Panc1 (cell line): Measurements from ENCODE around the gene TRDN. TPM values are rescaled to one million over a fixed set of nuclear protein-coding genes. Genes with fewer than 3 reads are reported as not detected.

Source experiments
- ATAC-seq: fragments of 200-7000 bp; cut with Tn5 transposase; 2 replicates; pipeline ENCODE4 v1.9.1; 2020; ENCODE audit warnings: mild to moderate bottlenecking, moderate library complexity
- BruUV-seq: library from RNA; stranded (reverse); fragments of 400-500 nt; replicated peaks from 2 replicates; lab custom pipeline; 2021; lab: Mats Ljungman, UMichigan
- CTCF ChIA-PET: fragments of 300-600 bp; sonication (Branson Sonifier 250); formaldehyde crosslinking; loops from one replicate; lab custom pipeline; 2022; ENCODE audit warnings: antibody characterized with exemption; lab: Charles Lee
- POLR2A ChIA-PET: fragments of 300-600 bp; sonication (Branson Sonifier 250); formaldehyde crosslinking; loops from one replicate; lab custom pipeline; 2022; ENCODE audit warnings: antibody characterized with exemption; lab: Charles Lee
- DNase-seq: peaks from one replicate; pipeline ENCODE4 v3.0.0-alpha.2; 2010; ENCODE audit warnings: low read depth, low spot score
- H3K27ac ChIP-seq: 2 replicates; pipeline ENCODE4 v1.5.1; 2011; ENCODE audit warnings: mild to moderate bottlenecking, low read length, inconsistent platforms
- H3K27me3 ChIP-seq: fragments of 200-500 bp; sonication (Bioruptor generic); 2 replicates; pipeline ENCODE4 v1.6.0; 2014; ENCODE audit warnings: low read length, inconsistent platforms; ENCODE audit not compliant: control insufficient read depth, insufficient read depth
- H3K36me3 ChIP-seq: fragments of 200-500 bp; sonication (Bioruptor generic); 2 replicates; pipeline ENCODE4 v1.5.1; 2014; ENCODE audit warnings: inconsistent platforms, mild to moderate bottlenecking, low read length, moderate library complexity; ENCODE audit not compliant: control insufficient read depth, insufficient read depth
- H3K4me1 ChIP-seq: 2 replicates; pipeline ENCODE4 v1.5.1; 2011; ENCODE audit warnings: inconsistent platforms, mild to moderate bottlenecking, low read length, moderate library complexity; ENCODE audit not compliant: control insufficient read depth, insufficient read depth
- H3K4me3 ChIP-seq, 2 experiments: 2 replicates each; pipeline ENCODE4 v1.5.1; 2011 to 2012; ENCODE audit warnings: low read depth in 2 of 2, low read length in 2 of 2, mild to moderate bottlenecking in 2 of 2, inconsistent platforms in 1 of 2, moderate library complexity in 1 of 2
- H3K9me3 ChIP-seq: fragments of 200-500 bp; sonication (Bioruptor generic); 2 replicates; pipeline ENCODE4 v1.5.1; 2014; ENCODE audit warnings: low read depth, mild to moderate bottlenecking, inconsistent platforms, low read length, moderate library complexity; ENCODE audit not compliant: control insufficient read depth, insufficient read depth
- POLR2AphosphoS5 ChIP-seq: IDR thresholded peaks from 2 replicates; pipeline ENCODE4 v1.6.1; 2012; ENCODE audit warnings: mild to moderate bottlenecking, low read depth, low read length, moderate library complexity
- SIN3A ChIP-seq: IDR thresholded peaks from 2 replicates; pipeline ENCODE4 v1.6.1; 2012; ENCODE audit warnings: low read depth, mild to moderate bottlenecking, low read length, moderate library complexity, borderline replicate concordance; ENCODE audit not compliant: insufficient read depth
- TCF7L2 ChIP-seq: IDR thresholded peaks from 2 replicates; pipeline ENCODE4 v1.6.1; 2011; ENCODE audit warnings: mild to moderate bottlenecking, low read depth, low read length, inconsistent platforms
- in situ Hi-C: cut with HindIII; loops from 2 replicates; pipeline ENCODE4 v1.10.0; 2016; ENCODE audit warnings: low sequenced_read_pairs, low pct_unique_long_range_greater_than_20kb
- intact Hi-C: fragments of 100-400 bp; cut with micrococcal nuclease; formaldehyde crosslinking; loops from one replicate; pipeline ENCODE4 v1.10.0; 2022; ENCODE audit not compliant: unreplicated experiment
- total RNA-seq: library from RNA; stranded (reverse); gene quantifications from one replicate; pipeline ENCODE4 v1.2.1, GENCODE V29; 2021; ENCODE audit not compliant: unreplicated experiment
- TF ChIP-seq, protein P1 (sequence below), 2 experiments: IDR thresholded peaks; 2 replicates each; pipeline ENCODE4 v1.6.1; 2011 to 2012; ENCODE audit warnings: low read depth in 2 of 2, control low read depth in 1 of 2, low read length in 1 of 2, mild to moderate bottlenecking in 1 of 2, moderate library complexity in 1 of 2; ENCODE audit not compliant: insufficient read depth in 1 of 2
- TF ChIP-seq, protein P2 (sequence below): fragments of 450-650 bp; IDR thresholded peaks from 2 replicates; pipeline ENCODE4 v1.5.1; 2017; ENCODE audit warnings: mild to moderate bottlenecking

The TRDN gene
- total RNA-seq, 1 experiment from 2014 or later, result not detected

DNA sequence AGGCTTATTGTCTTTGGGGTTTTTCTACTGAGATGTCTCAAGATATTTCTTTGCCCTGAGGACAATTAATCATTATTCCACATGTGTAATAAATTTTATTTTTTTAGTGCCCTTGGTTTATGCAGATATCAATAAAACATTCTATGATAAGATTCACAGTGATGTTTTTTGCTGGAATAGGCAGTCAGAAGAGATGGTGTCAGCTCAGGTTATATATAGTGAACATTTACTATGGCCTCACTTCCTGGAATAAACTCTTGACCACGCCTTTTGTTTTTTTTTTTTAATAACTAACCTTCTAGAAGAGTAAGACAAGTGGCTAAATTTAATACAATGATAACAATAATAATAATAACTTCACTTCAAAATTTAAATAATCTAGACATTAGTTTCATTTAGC is 209.7 kb downstream of the TRDN start:
- CTCF ChIA-PET, result interaction anchor here (0.7 kb wide), 1 partner anchor 1841 kb away, joined by 4 read pairs; no protein-coding TSS in a partner anchor
- intact Hi-C loops (no loop called here), in situ Hi-C loops (no loop called here)
- BruUV-seq, result no TSS peak
- H3K4me3 ChIP-seq, result no peak overlapping the region
- TF ChIP-seq POLR2AphosphoS5 (no peak), TCF7L2 (no peak), SIN3A (no peak)
- TF ChIP-seq, protein P1, sequence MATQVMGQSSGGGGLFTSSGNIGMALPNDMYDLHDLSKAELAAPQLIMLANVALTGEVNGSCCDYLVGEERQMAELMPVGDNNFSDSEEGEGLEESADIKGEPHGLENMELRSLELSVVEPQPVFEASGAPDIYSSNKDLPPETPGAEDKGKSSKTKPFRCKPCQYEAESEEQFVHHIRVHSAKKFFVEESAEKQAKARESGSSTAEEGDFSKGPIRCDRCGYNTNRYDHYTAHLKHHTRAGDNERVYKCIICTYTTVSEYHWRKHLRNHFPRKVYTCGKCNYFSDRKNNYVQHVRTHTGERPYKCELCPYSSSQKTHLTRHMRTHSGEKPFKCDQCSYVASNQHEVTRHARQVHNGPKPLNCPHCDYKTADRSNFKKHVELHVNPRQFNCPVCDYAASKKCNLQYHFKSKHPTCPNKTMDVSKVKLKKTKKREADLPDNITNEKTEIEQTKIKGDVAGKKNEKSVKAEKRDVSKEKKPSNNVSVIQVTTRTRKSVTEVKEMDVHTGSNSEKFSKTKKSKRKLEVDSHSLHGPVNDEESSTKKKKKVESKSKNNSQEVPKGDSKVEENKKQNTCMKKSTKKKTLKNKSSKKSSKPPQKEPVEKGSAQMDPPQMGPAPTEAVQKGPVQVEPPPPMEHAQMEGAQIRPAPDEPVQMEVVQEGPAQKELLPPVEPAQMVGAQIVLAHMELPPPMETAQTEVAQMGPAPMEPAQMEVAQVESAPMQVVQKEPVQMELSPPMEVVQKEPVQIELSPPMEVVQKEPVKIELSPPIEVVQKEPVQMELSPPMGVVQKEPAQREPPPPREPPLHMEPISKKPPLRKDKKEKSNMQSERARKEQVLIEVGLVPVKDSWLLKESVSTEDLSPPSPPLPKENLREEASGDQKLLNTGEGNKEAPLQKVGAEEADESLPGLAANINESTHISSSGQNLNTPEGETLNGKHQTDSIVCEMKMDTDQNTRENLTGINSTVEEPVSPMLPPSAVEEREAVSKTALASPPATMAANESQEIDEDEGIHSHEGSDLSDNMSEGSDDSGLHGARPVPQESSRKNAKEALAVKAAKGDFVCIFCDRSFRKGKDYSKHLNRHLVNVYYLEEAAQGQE (IDR thresholded peaks at IDR 0.05; ENCODE audit: insufficient read depth in 1 of 2, low read depth in 2 of 2, low read length in 1 of 2), result no peak
- TF ChIP-seq, protein P2, sequence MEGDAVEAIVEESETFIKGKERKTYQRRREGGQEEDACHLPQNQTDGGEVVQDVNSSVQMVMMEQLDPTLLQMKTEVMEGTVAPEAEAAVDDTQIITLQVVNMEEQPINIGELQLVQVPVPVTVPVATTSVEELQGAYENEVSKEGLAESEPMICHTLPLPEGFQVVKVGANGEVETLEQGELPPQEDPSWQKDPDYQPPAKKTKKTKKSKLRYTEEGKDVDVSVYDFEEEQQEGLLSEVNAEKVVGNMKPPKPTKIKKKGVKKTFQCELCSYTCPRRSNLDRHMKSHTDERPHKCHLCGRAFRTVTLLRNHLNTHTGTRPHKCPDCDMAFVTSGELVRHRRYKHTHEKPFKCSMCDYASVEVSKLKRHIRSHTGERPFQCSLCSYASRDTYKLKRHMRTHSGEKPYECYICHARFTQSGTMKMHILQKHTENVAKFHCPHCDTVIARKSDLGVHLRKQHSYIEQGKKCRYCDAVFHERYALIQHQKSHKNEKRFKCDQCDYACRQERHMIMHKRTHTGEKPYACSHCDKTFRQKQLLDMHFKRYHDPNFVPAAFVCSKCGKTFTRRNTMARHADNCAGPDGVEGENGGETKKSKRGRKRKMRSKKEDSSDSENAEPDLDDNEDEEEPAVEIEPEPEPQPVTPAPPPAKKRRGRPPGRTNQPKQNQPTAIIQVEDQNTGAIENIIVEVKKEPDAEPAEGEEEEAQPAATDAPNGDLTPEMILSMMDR, result no peak
- POLR2A ChIA-PET, result no interaction called here
- ATAC-seq (no peak), DNase-seq (no peak)
- H3K27me3 ChIP-seq, result no peaks in the 10 kb centered on the region
- H3K36me3 ChIP-seq, result no peaks in the 10 kb centered on the region
- H3K9me3 ChIP-seq, result no peaks in the 10 kb centered on the region
- H3K27ac ChIP-seq, result no peak overlapping the region
- H3K4me1 ChIP-seq, result no peaks in the 10 kb centered on the region

DNA sequence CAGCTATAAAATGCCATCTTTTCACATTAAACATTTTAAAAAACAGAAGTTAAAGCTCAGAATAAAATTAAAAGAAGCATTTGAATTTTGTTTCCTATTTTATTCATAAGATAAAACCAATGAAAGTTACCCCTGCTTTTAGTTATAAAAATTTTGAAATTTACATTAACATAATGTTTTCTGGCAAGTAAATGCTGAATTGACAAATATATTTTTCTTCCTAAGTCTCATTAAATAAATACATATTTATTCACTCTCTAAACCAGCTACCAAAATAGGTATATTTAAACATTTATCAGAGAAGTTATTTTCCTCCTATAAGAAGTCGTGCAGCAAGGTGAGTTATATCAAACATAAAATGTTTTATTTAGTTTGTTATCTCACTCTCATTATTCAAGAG is 213.6 kb downstream of the TRDN start:
- TF ChIP-seq, protein P2, result no peak
- TF ChIP-seq SIN3A, result no peak
- TF ChIP-seq, protein P1 (IDR thresholded peaks at IDR 0.05; ENCODE audit: insufficient read depth in 1 of 2, low read depth in 2 of 2, low read length in 1 of 2), result no peak
- TF ChIP-seq TCF7L2, result no peak
- no peak for TF ChIP-seq POLR2AphosphoS5
- CTCF ChIA-PET, result no interaction called here
- DNase-seq (no peak), ATAC-seq (no peak)
- H3K9me3 ChIP-seq, result no peaks in the 10 kb centered on the region
- H3K27me3 ChIP-seq, result no peaks in the 10 kb centered on the region
- BruUV-seq, result no TSS peak
- no peak overlapping the region for H3K4me3 ChIP-seq
- intact Hi-C loops, result no loop called here
- no peaks in the 10 kb centered on the region for H3K36me3 ChIP-seq
- H3K27ac ChIP-seq, result no peak overlapping the region
- in situ Hi-C loops, result no loop called here
- POLR2A ChIA-PET, result no interaction called here
- H3K4me1 ChIP-seq, result no peaks in the 10 kb centered on the region
